Adrenal gland (tissue), 12 donors: Measurements from ENCODE around the gene WWOX. TPM values are rescaled to one million over a fixed set of nuclear protein-coding genes. Genes with fewer than 3 reads are reported as not detected.

Experiments used
- DNase-seq, 7 donors: peaks; one replicate each; pipeline ENCODE4 v3.0.0-alpha.2; 2019 to 2020
- H3K27ac ChIP-seq, 5 donors: fragments of 200-600 bp; sonication (generic) in 4 of 5; 1 replicate in 3 of 5; 2 replicates in 2 of 5; pipeline versions ENCODE4 v1.5.1 to v1.8.0; 2016 to 2020; ENCODE audit warnings: mild to moderate bottlenecking in 1 of 5
- H3K27me3 ChIP-seq: fragments of 200-600 bp; 2 replicates; pipeline ENCODE4 v1.8.0; 2021
- H3K36me3 ChIP-seq, 2 donors: fragments of 200-600 bp; replicated peaks in 1 of 2; 1 replicate in 1 of 2; 2 replicates in 1 of 2; pipeline versions ENCODE4 v1.5.1 to v1.8.0; 2018 to 2022
- H3K4me1 ChIP-seq, 2 donors: fragments of 200-600 bp; replicated peaks in 1 of 2; 1 replicate in 1 of 2; 2 replicates in 1 of 2; pipeline versions ENCODE4 v1.5.1 to v1.8.0; 2018 to 2021
- H3K4me3 ChIP-seq, 4 donors: fragments of 200-600 bp; sonication (generic) in 3 of 4; one replicate each; pipeline ENCODE4 v1.5.1; 2016 to 2018
- H3K9me3 ChIP-seq, 3 donors: fragments of 200-600 bp; sonication (generic) in 1 of 3; replicated peaks in 1 of 3; 1 replicate in 2 of 3; 2 replicates in 1 of 3; pipeline versions ENCODE4 v1.5.1 to v1.8.0; 2016 to 2021
- POLR2A ChIP-seq, 2 donors: fragments of 450-650 bp; IDR thresholded peaks; one replicate each; pipeline ENCODE4 v1.6.1; 2017; ENCODE audit warnings: antibody characterized with exemption in 2 of 2, mild to moderate bottlenecking in 2 of 2, moderate library complexity in 1 of 2
- WGBS, 4 donors: extraction: QIAGEN DNeasy Blood & Tissue Kit in 2 of 4; methylation state at CpG; one replicate each; pipeline versions ENCODE4 v1.1.5 to v1.1.7; 2013 to 2017; 5-methylcytosine and 5-hydroxymethylcytosine counted together
- intact Hi-C, 2 donors: fragments of 100-400 bp; cut with DNase I; formaldehyde crosslinking; loops; one replicate each; pipeline versions ENCODE4 v1.14.1 to v1.15.0; 2022 to 2023
- polyA plus RNA-seq, 3 donors: library from polyadenylated mRNA; stranded (reverse); fragments of 200-250 nt in 2 of 3; fragments of 350-450 nt in 1 of 3; fragmentation: Illumina TruSeq in 1 of 3; extraction: RNeasy Lipid Tissue Mini Kit (QIAGEN cat#74804) in 1 of 3; gene quantifications; one replicate each; pipeline ENCODE4 v1.2.3, GENCODE V29; 2013 to 2014
- total RNA-seq, 9 donors: library from RNA; depleted of rRNA in 4 of 9; stranded (reverse); fragments of >200 nt in 4 of 9; fragments of 120-200 nt in 1 of 9; fragmentation: NEBNext Ultra II Directional in 1 of 9; extraction: Animal tissue kit (Norgen Biotek cat#: 25700) in 1 of 9; gene quantifications; one replicate each; pipeline versions ENCODE4 v1.1.0 to v1.2.4, GENCODE V29; 2013 to 2023
- TF ChIP-seq, protein P1 (sequence below), 6 experiments: fragments of 450-650 bp in 4 of 6; fragments of 200-600 bp in 2 of 6; sonication (generic) in 1 of 6; IDR thresholded peaks; 1 replicate in 5 of 6; 2 replicates in 1 of 6; pipeline versions ENCODE4 v1.5.1 to v1.8.0; 2016 to 2021; ENCODE audit warnings: antibody characterized with exemption in 6 of 6, mild to moderate bottlenecking in 2 of 6, moderate library complexity in 1 of 6
- donor health status: healthy with polysubstance abuse.
- donor health status: Bipolar disorder and iron deficiency.
- donor health status: DM: yes; HTN: yes; CAD: no.
- donor health status: DM: no; HTN: no; CAD: no.
- donor health status: DM: no; HTN: no; CAD: no.
- donor health status: DM: yes; HTN: yes; CAD: no.

WWOX gene
- total and polyA plus RNA-seq, 12 donors: 11.8 to 74.6 (median 20.5) TPM

DNA sequence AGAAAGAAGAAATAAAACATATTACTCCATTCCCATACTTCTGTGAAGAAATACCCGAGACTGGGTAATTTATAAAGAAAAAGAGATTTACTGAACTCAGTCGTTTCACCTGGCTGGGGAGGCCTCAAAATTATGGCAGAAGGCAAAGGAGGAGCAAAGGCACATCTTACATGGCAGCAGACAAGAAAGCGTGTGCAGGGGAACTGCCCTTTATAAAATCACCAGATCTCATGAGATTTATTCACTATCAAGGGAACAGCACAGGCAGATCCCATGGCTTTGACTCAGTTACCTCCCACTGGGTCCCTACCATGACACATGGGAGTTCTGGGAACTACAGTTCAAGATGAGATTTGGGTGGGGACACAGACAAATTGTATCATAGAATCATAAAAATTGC is 365.4 kb downstream of the WWOX start:
- WGBS, 4 donors: 84 to 90% (median 90%) methylated on average over 3 of the region's 3 CpGs
- no peak overlapping the region for H3K4me3 ChIP-seq
- H3K36me3 ChIP-seq: no peaks in the 10 kb centered on the region
- H3K27me3 ChIP-seq: no peaks in the 10 kb centered on the region
- no peak for DNase-seq
- no peaks in the 10 kb centered on the region for H3K9me3 ChIP-seq
- TF ChIP-seq, protein P1, sequence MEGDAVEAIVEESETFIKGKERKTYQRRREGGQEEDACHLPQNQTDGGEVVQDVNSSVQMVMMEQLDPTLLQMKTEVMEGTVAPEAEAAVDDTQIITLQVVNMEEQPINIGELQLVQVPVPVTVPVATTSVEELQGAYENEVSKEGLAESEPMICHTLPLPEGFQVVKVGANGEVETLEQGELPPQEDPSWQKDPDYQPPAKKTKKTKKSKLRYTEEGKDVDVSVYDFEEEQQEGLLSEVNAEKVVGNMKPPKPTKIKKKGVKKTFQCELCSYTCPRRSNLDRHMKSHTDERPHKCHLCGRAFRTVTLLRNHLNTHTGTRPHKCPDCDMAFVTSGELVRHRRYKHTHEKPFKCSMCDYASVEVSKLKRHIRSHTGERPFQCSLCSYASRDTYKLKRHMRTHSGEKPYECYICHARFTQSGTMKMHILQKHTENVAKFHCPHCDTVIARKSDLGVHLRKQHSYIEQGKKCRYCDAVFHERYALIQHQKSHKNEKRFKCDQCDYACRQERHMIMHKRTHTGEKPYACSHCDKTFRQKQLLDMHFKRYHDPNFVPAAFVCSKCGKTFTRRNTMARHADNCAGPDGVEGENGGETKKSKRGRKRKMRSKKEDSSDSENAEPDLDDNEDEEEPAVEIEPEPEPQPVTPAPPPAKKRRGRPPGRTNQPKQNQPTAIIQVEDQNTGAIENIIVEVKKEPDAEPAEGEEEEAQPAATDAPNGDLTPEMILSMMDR (IDR thresholded peaks at IDR 0.05): no peak
- no peak for TF ChIP-seq POLR2A (IDR thresholded peaks at IDR 0.05)
- no peaks in the 10 kb centered on the region for H3K4me1 ChIP-seq
- intact Hi-C loops: no loop called here
- no peak overlapping the region for H3K27ac ChIP-seq

DNA sequence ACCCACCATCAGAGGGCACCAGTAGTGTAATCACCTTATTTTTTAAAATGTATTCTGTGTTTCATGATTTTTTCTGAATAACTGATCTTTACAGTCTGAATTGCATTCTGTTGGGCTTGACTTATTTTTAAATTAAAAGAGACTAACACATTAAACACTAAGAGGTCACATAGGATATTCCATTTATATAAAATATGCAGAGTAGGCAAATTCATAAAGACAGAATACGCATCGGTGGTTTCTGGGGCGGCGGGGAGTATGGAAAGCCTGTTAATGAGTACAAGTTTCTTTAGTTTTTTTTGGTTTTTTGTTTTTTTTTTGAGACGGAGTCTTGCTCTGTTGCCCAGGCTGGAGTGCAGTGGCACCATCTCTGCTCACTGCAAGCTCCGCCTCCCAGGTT is 366.3 kb downstream of the WWOX start:
- Histone ChIP-seq H3K36me3 (no peaks in the 10 kb centered on the region), H3K4me3 (no peak overlapping the region), H3K27ac (no peak overlapping the region), H3K27me3 (no peaks in the 10 kb centered on the region), H3K4me1 (no peaks in the 10 kb centered on the region), H3K9me3 (no peaks in the 10 kb centered on the region)
- DNase-seq: no peak
- intact Hi-C loops: no loop called here
- WGBS, 4 donors: 92 to 98% (median 97%) methylated on average over 6 of the region's 6 CpGs
- TF ChIP-seq POLR2A (IDR thresholded peaks at IDR 0.05): no peak
- TF ChIP-seq, protein P1 (IDR thresholded peaks at IDR 0.05): no peak

DNA sequence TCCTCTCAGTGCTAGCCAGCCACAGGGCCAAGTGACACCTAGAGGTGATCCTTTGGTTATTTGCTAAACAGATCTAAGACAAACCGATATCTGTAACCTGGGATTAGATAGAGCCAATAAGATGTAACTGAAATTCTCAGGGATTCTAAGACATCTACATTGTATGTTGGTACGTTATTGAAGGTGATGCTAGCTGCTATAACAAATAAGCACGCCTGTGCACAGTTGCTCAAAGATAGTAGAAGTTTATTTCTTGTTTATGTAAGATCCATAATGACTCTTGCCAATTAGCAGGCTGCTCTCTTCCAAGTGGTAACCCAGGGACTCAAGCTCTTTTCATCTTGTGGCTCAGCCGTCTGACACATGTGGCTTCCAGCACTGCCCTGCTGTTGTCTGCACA is 370.3 kb downstream of the WWOX start:
- intact Hi-C loops: no loop called here
- Histone ChIP-seq H3K4me3 (no peak overlapping the region), H3K9me3 (no peaks in the 10 kb centered on the region), H3K27me3 (no peaks in the 10 kb centered on the region), H3K36me3 (no peaks in the 10 kb centered on the region), H3K4me1 (no peaks in the 10 kb centered on the region), H3K27ac (no peak overlapping the region)
- TF ChIP-seq, protein P1 (IDR thresholded peaks at IDR 0.05): no peak
- no peak for TF ChIP-seq POLR2A (IDR thresholded peaks at IDR 0.05)
- no peak for DNase-seq
- 83 to 98% (median 97%) methylated on average over 4 of the region's 4 CpGs for WGBS, 4 donors

DNA sequence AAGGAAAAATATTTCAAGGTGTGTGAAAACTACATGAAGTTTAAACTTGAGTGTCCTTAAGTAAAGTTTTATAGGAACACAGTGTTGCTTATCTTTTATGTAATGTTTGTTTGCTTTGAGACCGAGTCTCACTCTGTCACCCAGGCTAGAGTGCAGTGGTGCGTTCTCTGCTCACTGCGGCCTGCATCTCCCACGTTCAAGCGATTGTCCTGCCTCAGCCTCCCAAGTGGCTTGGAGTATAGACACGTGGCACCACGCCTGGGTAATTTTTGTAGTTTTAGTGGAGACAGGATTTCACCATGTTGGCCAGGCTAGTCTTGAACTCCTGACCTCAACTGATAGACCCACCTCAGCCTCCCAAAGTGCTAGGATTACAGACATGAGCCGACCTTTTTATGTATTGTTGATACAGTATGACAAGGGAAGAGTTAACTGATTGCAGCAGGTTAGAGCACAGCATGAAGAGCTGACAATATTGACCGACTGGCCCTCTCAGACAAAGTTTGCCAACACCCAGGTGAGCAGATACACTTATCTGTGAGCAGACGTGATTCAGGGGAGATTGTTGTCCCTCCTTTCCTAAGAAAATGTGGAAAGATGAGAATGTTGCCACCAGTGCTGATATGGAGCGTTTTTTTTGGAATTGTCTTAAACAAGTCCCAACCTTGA is 373.7 kb downstream of the WWOX start:
- intact Hi-C loops: no loop called here
- TF ChIP-seq, protein P1 (IDR thresholded peaks at IDR 0.05): no peak
- TF ChIP-seq POLR2A (IDR thresholded peaks at IDR 0.05): no peak
- Histone ChIP-seq H3K9me3 (no peaks in the 10 kb centered on the region), H3K4me3 (no peak overlapping the region), H3K27ac (no peak overlapping the region), H3K27me3 (no peaks in the 10 kb centered on the region), H3K36me3 (no peaks in the 10 kb centered on the region), H3K4me1 (no peaks in the 10 kb centered on the region)
- DNase-seq: no peak
- 93 to 97% (median 93%) methylated on average over 11 of the region's 11 CpGs for WGBS, 4 donors
